HG03280 (cell line): ENCODE results near the gene ITPA.
"Not testable (repeated sequence)": the region's sequence is repeated elsewhere in the genome, so short reads cannot be mapped to it uniquely, and the experiment has no call there.

ENCODE experiments used
- ATAC-seq: cut with Tn5 transposase; IDR thresholded peaks from one replicate; pipeline ENCODE4 v1.9.1; 2021; ENCODE audit warnings: mild to moderate bottlenecking, moderate library complexity; ENCODE audit not compliant: unreplicated experiment

The ITPA gene

GRCh38 chr20:3199206-3199605 is 10.1 kb upstream of the ITPA start:
- ATAC-seq: no peak

- no peak for ATAC-seq
These were observed 9.1 kb upstream of the ITPA start for GRCh38 chr20:3199976-3200755.

GRCh38 chr20:3202965-3203314 is 6.4 kb upstream of the ITPA start:
- ATAC-seq: no peak

- ATAC-seq: peak; percentile 10
These were observed 5.8 kb upstream of the ITPA start for GRCh38 chr20:3203315-3204123.

- peak; percentile 76 for ATAC-seq
These were observed 5.0 kb upstream of the ITPA start, which contains the start of gene DDRGK1 for GRCh38 chr20:3204124-3204794. Gene DDRGK1, minus strand, starts transcription at chr20:3204682. Its CDS starts 55 bp downstream, at chr20:3204627.

GRCh38 chr20:3208786-3209256 is 477 bp upstream of the ITPA start:
- ATAC-seq: peak; percentile 2

- ATAC-seq: no peak
These were observed 634 bp downstream of the ITPA start for GRCh38 chr20:3209946-3210317.

- no peak for ATAC-seq
These were observed 1.0 kb downstream of the ITPA start for GRCh38 chr20:3210346-3210745.

GRCh38 chr20:3213226-3213625 is 3.9 kb downstream of the ITPA start:
- no peak for ATAC-seq

- ATAC-seq: not testable (repeated sequence)
These were observed 6.1 kb downstream of the ITPA start for GRCh38 chr20:3215359-3215917.

GRCh38 chr20:3218307-3218988 is 9.2 kb downstream of the ITPA start:
- ATAC-seq: peak; percentile 83

GRCh38 chr20:3221398-3222226 is 12.3 kb downstream of the ITPA start:
- no peak for ATAC-seq

GRCh38 chr20:3222635-3223600 is 13.6 kb downstream of the ITPA start:
- ATAC-seq: no peak

GRCh38 chr20:3223651-3223993 is 14.3 kb downstream of the ITPA start:
- no peak for ATAC-seq

- no peak for ATAC-seq
These were observed 14.8 kb downstream of the ITPA start for GRCh38 chr20:3223994-3224680.

- ATAC-seq: no peak
These were observed 15.6 kb downstream of the ITPA start for GRCh38 chr20:3224681-3225421.

- no peak for ATAC-seq
These were observed 16.8 kb downstream of the ITPA start for GRCh38 chr20:3226093-3226492.
